ENCODE measurements around the gene RFX8.

DNA sequence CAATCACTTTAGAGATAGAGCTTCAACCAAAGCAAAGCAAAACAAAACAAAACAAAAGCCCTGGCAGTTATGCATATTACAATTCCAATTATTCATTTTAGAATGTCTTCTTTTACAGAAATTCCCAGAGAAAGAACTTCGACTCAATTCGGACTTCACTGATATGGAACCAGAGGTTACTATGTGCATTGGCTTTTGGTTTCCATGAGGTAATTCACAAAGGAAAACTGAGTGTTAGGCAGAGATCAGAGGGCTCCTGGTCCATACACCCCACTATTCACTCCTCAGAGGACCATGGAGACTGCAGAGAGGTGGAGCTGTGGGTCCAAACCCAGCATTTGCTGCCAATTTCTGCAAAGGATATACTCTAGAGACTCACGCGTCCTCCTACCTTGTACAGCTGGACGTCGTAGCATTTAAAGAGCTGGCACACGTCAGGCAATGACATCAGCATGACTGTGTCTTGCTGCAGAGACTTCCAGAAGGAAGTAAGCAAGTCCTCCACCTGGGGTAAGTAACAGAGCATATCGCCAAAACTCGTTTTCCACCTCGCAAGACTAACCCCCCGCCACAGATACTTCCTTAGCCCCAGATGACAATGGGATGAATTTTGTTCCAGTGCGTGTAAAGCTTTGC lies 56.3 kb downstream of the RFX8 start:
- TF ChIP-seq POLR2A (IDR thresholded peaks at IDR 0.05; ENCODE audit: low read depth), result no peak
- TF ChIP-seq, protein P1, sequence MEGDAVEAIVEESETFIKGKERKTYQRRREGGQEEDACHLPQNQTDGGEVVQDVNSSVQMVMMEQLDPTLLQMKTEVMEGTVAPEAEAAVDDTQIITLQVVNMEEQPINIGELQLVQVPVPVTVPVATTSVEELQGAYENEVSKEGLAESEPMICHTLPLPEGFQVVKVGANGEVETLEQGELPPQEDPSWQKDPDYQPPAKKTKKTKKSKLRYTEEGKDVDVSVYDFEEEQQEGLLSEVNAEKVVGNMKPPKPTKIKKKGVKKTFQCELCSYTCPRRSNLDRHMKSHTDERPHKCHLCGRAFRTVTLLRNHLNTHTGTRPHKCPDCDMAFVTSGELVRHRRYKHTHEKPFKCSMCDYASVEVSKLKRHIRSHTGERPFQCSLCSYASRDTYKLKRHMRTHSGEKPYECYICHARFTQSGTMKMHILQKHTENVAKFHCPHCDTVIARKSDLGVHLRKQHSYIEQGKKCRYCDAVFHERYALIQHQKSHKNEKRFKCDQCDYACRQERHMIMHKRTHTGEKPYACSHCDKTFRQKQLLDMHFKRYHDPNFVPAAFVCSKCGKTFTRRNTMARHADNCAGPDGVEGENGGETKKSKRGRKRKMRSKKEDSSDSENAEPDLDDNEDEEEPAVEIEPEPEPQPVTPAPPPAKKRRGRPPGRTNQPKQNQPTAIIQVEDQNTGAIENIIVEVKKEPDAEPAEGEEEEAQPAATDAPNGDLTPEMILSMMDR (IDR thresholded peaks at IDR 0.05), result no peak
- TF ChIP-seq POLR2AphosphoS5 (IDR thresholded peaks at IDR 0.05), result no peak

All from esophagus muscularis mucosa (tissue), 3 donors.